ENCODE measurements around the gene IDH3A. TPM values are rescaled to one million over a fixed set of nuclear protein-coding genes. Genes with fewer than 3 reads are reported as not detected.

The IDH3A gene
- 100 to 1,000 TPM; 106 to 110 TPM for total RNA-seq

DNA sequence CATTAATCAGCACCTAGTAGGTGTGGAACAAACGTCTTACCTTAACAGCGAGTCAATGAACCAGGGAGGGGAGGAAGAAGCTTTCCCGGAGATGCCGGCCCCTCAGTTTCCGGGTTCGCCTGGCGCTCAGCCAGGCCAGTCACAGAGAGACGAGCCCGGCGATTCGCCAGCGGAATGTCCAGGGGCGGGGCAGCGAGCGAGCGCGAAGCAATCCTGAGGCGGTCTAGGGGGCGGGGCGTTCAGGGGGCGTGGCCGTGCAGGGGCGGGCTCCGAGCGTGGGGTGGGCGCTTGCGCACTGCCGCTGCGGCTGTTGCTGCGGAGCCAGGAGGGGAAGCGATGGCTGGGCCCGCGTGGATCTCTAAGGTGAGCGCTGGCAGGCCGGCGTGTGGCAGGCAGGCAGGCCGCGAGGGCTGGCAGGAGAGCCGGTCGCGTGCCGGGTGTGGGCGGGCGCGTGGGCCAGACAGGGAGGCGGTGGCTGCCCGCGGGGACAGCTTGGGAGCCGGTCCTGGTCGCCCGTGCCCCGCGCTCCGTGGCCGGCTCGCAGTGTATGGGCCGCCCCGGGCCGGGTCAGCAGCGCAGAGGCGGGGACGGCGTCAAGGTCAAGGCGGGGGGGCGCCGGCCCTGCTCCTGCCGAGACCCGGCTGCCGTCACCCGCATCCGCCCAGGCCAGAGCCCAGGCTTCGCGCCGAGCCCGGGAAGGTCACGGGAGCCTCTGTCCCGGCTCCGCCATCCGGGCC is at the start of gene IDH3A:
Gene IDH3A, plus strand, starts transcription at position 295 of the 737 bp plus-strand sequence. Its CDS starts 42 bp downstream, at position 337.
- peak; percentile 98 for ATAC-seq
- peaks cover 16% of the 10 kb centered on the region for H3K36me3 Mint-ChIP-seq (ENCODE audit: low read depth)
- intact Hi-C loops (cut with micrococcal nuclease), result no loop called here
- no peaks in the 10 kb centered on the region for H3K9me3 Mint-ChIP-seq
- H3K27ac Mint-ChIP-seq, result peak within 1 kb of the TSS; percentile 93
- H3K27me3 Mint-ChIP-seq, result no peaks in the 10 kb centered on the region
- no peak for TF ChIP-seq CTCF (IDR thresholded peaks at IDR 0.05)
- peak; percentile 100 for DNase-seq
- POLR2A ChIA-PET, result interaction anchor here (0.6 to 3.6 kb wide), 14 partner anchors 9 to 289 kb away, joined by 3 to 13 read pairs (median 4); partner anchors contain the start of genes CIB2, DNAJA4 and IREB2
- peak within 1 kb of the TSS; percentile 96 for H3K4me3 Mint-ChIP-seq
- peaks cover 39% of the 10 kb centered on the region for H3K4me1 Mint-ChIP-seq (ENCODE audit: low read depth)
- CTCF ChIA-PET, result interaction anchor here (1.2 to 2.9 kb wide), 4 partner anchors 18 to 91 kb away, joined by 3 to 12 read pairs (median 4); no protein-coding TSS in a partner anchor

DNA sequence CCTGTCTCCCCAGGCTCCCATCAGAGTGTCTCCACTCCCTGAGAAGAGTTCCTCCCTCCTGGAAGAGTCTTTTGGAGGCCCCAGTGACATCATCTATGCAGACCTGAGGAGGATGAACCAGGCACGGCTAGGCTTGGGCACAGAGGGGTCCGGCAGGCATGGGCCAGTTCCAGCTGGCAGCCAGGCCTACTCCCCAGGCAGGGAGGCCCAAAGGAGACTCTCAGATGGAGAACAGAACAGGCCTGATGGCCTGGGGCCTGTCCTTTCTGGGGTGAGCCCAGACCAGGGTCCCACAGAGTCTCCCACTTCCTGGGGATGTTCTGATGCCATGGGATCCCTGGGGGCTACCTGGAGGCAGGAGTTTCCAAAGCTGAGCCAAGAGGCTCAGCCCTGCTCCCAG is 48.3 kb upstream of the IDH3A start:
- H3K27me3 Mint-ChIP-seq, result no peaks in the 10 kb centered on the region
- ATAC-seq, result no peak
- no peak for DNase-seq
- H3K27ac Mint-ChIP-seq, result peak overlapping the region; percentile 4
- no peaks in the 10 kb centered on the region for H3K36me3 Mint-ChIP-seq (ENCODE audit: low read depth)
- intact Hi-C loops (cut with micrococcal nuclease), result no loop called here
- POLR2A ChIA-PET, result interaction anchor here (0.7 kb wide), 1 partner anchor 77 kb away, joined by 3 read pairs; no protein-coding TSS in a partner anchor
- H3K9me3 Mint-ChIP-seq, result no peaks in the 10 kb centered on the region
- no peak overlapping the region for H3K4me3 Mint-ChIP-seq
- CTCF ChIA-PET, result interaction anchor here (1.0 to 1.5 kb wide), 3 partner anchors 10 to 140 kb away, joined by 3 to 5 read pairs (median 3); no protein-coding TSS in a partner anchor
- TF ChIP-seq CTCF (IDR thresholded peaks at IDR 0.05), result no peak
- peaks cover 36% of the 10 kb centered on the region for H3K4me1 Mint-ChIP-seq (ENCODE audit: low read depth)

- Mint-ChIP-seq H3K4me1 (ENCODE audit: low read depth) (peaks cover 43% of the 10 kb centered on the region), H3K36me3 (ENCODE audit: low read depth) (no peaks in the 10 kb centered on the region), H3K27me3 (no peaks in the 10 kb centered on the region), H3K4me3 (no peak overlapping the region), H3K9me3 (no peaks in the 10 kb centered on the region), H3K27ac (peak overlapping the region; percentile 4)
- intact Hi-C loops (cut with micrococcal nuclease), result no loop called here
- DNase-seq, result peak; percentile 0
- TF ChIP-seq CTCF (IDR thresholded peaks at IDR 0.05), result no peak
- ChIA-PET CTCF (interaction anchor here (1.0 to 1.5 kb wide), 4 partner anchors 11 to 139 kb away, joined by 3 to 5 read pairs (median 3); no protein-coding TSS in a partner anchor), POLR2A (interaction anchor here (0.7 kb wide), 1 partner anchor 78 kb away, joined by 3 read pairs; no protein-coding TSS in a partner anchor)
- ATAC-seq, result no peak
Measured at GRCh38 chr15:78101423-78102105, 47.6 kb upstream of the IDH3A start.

- Mint-ChIP-seq H3K36me3 (ENCODE audit: low read depth) (no peaks in the 10 kb centered on the region), H3K4me1 (ENCODE audit: low read depth) (peaks cover 45% of the 10 kb centered on the region), H3K9me3 (no peaks in the 10 kb centered on the region), H3K27me3 (no peaks in the 10 kb centered on the region), H3K27ac (peak overlapping the region; percentile 87), H3K4me3 (no peak overlapping the region)
- TF ChIP-seq CTCF (IDR thresholded peaks at IDR 0.05), result no peak
- ATAC-seq, result no peak
- DNase-seq, result no peak
- ChIA-PET POLR2A (interaction anchor here (1.7 kb wide), 1 partner anchor 10 kb away, joined by 4 read pairs; no protein-coding TSS in a partner anchor), CTCF (interaction anchor here (1.0 to 1.9 kb wide), 2 partner anchors 10 to 102 kb away, joined by 3 to 9 read pairs; no protein-coding TSS in a partner anchor)
- intact Hi-C loops (cut with micrococcal nuclease), result no loop called here
Measured at GRCh38 chr15:78102211-78102610, 47.0 kb upstream of the IDH3A start.

Measured in activated CD8-positive, alpha-beta T cell treated with anti-CD3 and anti-CD28 coated beads for 36 hours (primary cell).